Endothelial cell of umbilical vein (primary cell): ENCODE data around the gene MACF1. TPM values are rescaled to one million over a fixed set of nuclear protein-coding genes. Genes with fewer than 3 reads are reported as not detected.

Experiments
- BruUV-seq: library from RNA; stranded (reverse); fragments of 400-500 nt; replicated peaks from 2 replicates; lab custom pipeline; 2021; lab: Mats Ljungman, UMichigan
- CTCF ChIA-PET: fragments of 300-600, 350-600 bp; sonication (Branson Sonifier 250); formaldehyde crosslinking; loops from one replicate; lab custom pipeline; 2021; ENCODE audit warnings: antibody characterized with exemption, inconsistent platforms; lab: Charles Lee
- POLR2A ChIA-PET: fragments of 300-600, 350-600 bp; sonication (Branson Sonifier 250); formaldehyde crosslinking; loops from one replicate; lab custom pipeline; 2021; ENCODE audit warnings: antibody characterized with exemption, inconsistent platforms; lab: Charles Lee
- DNase-seq: peaks from one replicate; pipeline ENCODE4 v3.0.0-alpha.2; 2011; ENCODE audit warnings: low read depth, low spot score
- FAIRE-seq: peaks from 2 replicates; lab custom pipeline; 2011; peaks lifted over from hg19 to GRCh38; lab: Jason Lieb, UNC
- H2AFZ ChIP-seq: 2 replicates; pipeline ENCODE4 v1.6.0; 2012; ENCODE audit warnings: low read depth, low read length, control low read depth, inconsistent platforms
- H3K27ac ChIP-seq: 2 replicates; pipeline ENCODE4 v1.5.1; 2011; ENCODE audit warnings: low read depth, mild to moderate bottlenecking, control low read depth, low read length, moderate library complexity; ENCODE audit not compliant: insufficient read depth
- H3K27me3 ChIP-seq, 2 experiments: 2 replicates each; pipeline versions ENCODE4 v1.6.0 to v1.6.1; 2011; ENCODE audit warnings: low read length in 2 of 2, mixed read lengths in 1 of 2; ENCODE audit not compliant: control insufficient read depth in 2 of 2, insufficient read depth in 2 of 2
- H3K36me3 ChIP-seq, 2 experiments: 2 replicates in 1 of 2; 3 replicates in 1 of 2; pipeline ENCODE4 v1.5.1; 2011; ENCODE audit warnings: low read length in 2 of 2, mild to moderate bottlenecking in 1 of 2, moderate library complexity in 1 of 2; ENCODE audit not compliant: control insufficient read depth in 2 of 2, insufficient read depth in 2 of 2; ENCODE audit errors: extremely low read depth in 1 of 2
- H3K4me1 ChIP-seq: 3 replicates; pipeline ENCODE4 v1.5.1; 2011; ENCODE audit warnings: mild to moderate bottlenecking, low read length; ENCODE audit not compliant: control insufficient read depth, insufficient read depth; ENCODE audit errors: extremely low read depth
- H3K4me2 ChIP-seq: 2 replicates; pipeline ENCODE4 v1.6.1; 2011; ENCODE audit warnings: low read length, control low read depth, mixed read lengths; ENCODE audit not compliant: insufficient read depth
- H3K4me3 ChIP-seq, 3 experiments: fragments of 200-600 bp in 1 of 3; sonication (generic), shearing (Covaris generic) in 1 of 3; replicated peaks in 1 of 3; 2 replicates each; pipeline ENCODE4 v1.5.1; 2011 to 2016; ENCODE audit warnings: control low read depth in 3 of 3, low read length in 3 of 3, mild to moderate bottlenecking in 2 of 3, inconsistent platforms in 1 of 3, low read depth in 1 of 3, moderate library complexity in 1 of 3; ENCODE audit not compliant: insufficient read depth in 1 of 3
- H3K79me2 ChIP-seq: 2 replicates; pipeline ENCODE4 v1.6.0; 2012; ENCODE audit warnings: low read length, inconsistent platforms; ENCODE audit not compliant: control insufficient read depth, insufficient read depth
- H3K9ac ChIP-seq: replicated peaks from 2 replicates; pipeline ENCODE3; 2011; ENCODE audit warnings: low read length, control low read depth; ENCODE audit not compliant: insufficient read depth; ENCODE audit errors: extremely low read depth
- H3K9me1 ChIP-seq: replicated peaks from 3 replicates; pipeline ENCODE4 v1.6.0; 2011; ENCODE audit warnings: mild to moderate bottlenecking, low read length; ENCODE audit not compliant: control insufficient read depth, insufficient read depth; ENCODE audit errors: extremely low read depth
- H3K9me3 ChIP-seq: replicated peaks from 2 replicates; pipeline ENCODE4 v1.5.1; 2012; ENCODE audit warnings: low read length, inconsistent platforms; ENCODE audit not compliant: control insufficient read depth, insufficient read depth
- H4K20me1 ChIP-seq: replicated peaks from 2 replicates; pipeline ENCODE3; 2011; ENCODE audit warnings: mild to moderate bottlenecking, low read length; ENCODE audit not compliant: control insufficient read depth, insufficient read depth; ENCODE audit errors: extremely low read depth
- CTCF ChIP-seq, 2 donors: IDR thresholded peaks; 1 replicate in 1 of 2; 2 replicates in 1 of 2; pipeline ENCODE4 v1.5.1; 2011; ENCODE audit warnings: low read length in 2 of 2, mild to moderate bottlenecking in 2 of 2, moderate library complexity in 2 of 2, control low read depth in 1 of 2, inconsistent platforms in 1 of 2, low read depth in 1 of 2; ENCODE audit not compliant: insufficient read depth in 1 of 2; ENCODE audit errors: extremely low read depth in 1 of 2
- EZH2 ChIP-seq: IDR thresholded peaks from 2 replicates; pipeline ENCODE4 v1.6.1; 2012; ENCODE audit warnings: borderline replicate concordance, low read depth, mild to moderate bottlenecking, moderate library complexity, low read length, inconsistent platforms; ENCODE audit not compliant: severe bottlenecking
- FOS ChIP-seq: IDR thresholded peaks from 2 replicates; pipeline ENCODE4 v1.6.1; 2011; ENCODE audit warnings: mild to moderate bottlenecking, low read length, moderate library complexity, borderline replicate concordance; ENCODE audit not compliant: insufficient read depth
- GATA2 ChIP-seq: IDR thresholded peaks from 2 replicates; pipeline ENCODE4 v1.7.0; 2011; ENCODE audit warnings: low read depth, mild to moderate bottlenecking, moderate library complexity, mixed read lengths, low read length; ENCODE audit not compliant: insufficient read length, insufficient read depth
- JUN ChIP-seq: IDR thresholded peaks from 2 replicates; pipeline ENCODE4 v1.6.1; 2011; ENCODE audit warnings: borderline replicate concordance, low read depth; ENCODE audit not compliant: insufficient read length, insufficient read depth
- MAX ChIP-seq: IDR thresholded peaks from 2 replicates; pipeline ENCODE4 v1.6.1; 2011; ENCODE audit not compliant: insufficient read depth, insufficient read length
- MYC ChIP-seq: IDR thresholded peaks from one replicate; pipeline ENCODE4 v1.6.1; 2011; ENCODE audit warnings: mild to moderate bottlenecking, low read depth, low read length
- dilution Hi-C: fragments of 300-500 bp; cut with MboI; formaldehyde crosslinking; loops from one replicate; pipeline ENCODE4 v1.15.0; 2019; ENCODE audit warnings: low sequenced_read_pairs; ENCODE audit not compliant: extremely low pct_ligation_motif_present
- intact Hi-C: fragments of 100-400 bp; cut with micrococcal nuclease; formaldehyde crosslinking; loops from one replicate; pipeline ENCODE4 v1.10.0; 2022
- polyA plus RNA-seq, 4 experiments: library from polyadenylated mRNA; depleted of rRNA in 3 of 4; stranded (reverse) in 3 of 4; unstranded in 1 of 4; fragments of >200 nt; gene quantifications; 2 replicates each; pipeline versions ENCODE4 v1.2.1 to v1.2.3, GENCODE V29; 2011 to 2012; ENCODE audit warnings: missing spikeins in 1 of 4
- total RNA-seq: library from RNA; stranded (reverse); gene quantifications from 2 replicates; pipeline ENCODE4 v1.2.3, GENCODE V29; 2021

MACF1 gene
- total and polyA plus RNA-seq, 2 donors (not counting 3 experiments of a cell fraction or from before 2014, with no cell fraction given), result 122 to 587 TPM

- Histone ChIP-seq H3K4me1 (peaks cover 40% of the 10 kb centered on the region), H3K27me3 (no peaks in the 10 kb centered on the region), H3K4me3 (no peak overlapping the region), H3K9ac (no peak overlapping the region), H3K4me2 (no peak overlapping the region), H3K36me3 (peaks cover 12 to 16% of the 10 kb centered on the region in 2 experiments), H2AFZ (no peak overlapping the region), H3K9me1 (no peaks in the 10 kb centered on the region), H3K27ac (peak overlapping the region; percentile 45), H3K9me3 (no peaks in the 10 kb centered on the region), H4K20me1 (no peaks in the 10 kb centered on the region), H3K79me2 (peaks cover 36% of the 10 kb centered on the region)
- intact Hi-C loops (no loop called here), dilution Hi-C loops (no loop called here)
- FAIRE-seq, result peak; percentile 37
- CTCF ChIA-PET, result interaction anchor here (0.6 to 13.2 kb wide), 21 partner anchors 9 to 289 kb away, joined by 3 to 273 read pairs (median 3); no protein-coding TSS in a partner anchor
- TF ChIP-seq MAX (no peak), FOS (peak; percentile 75), MYC (no peak), CTCF (IDR thresholded peaks at IDR 0.05; ENCODE audit: extremely low read depth in 1 of 2, insufficient read depth in 1 of 2, low read depth in 1 of 2, low read length in 2 of 2) (peak; percentile 30 to 36), GATA2 (no peak), EZH2 (no peak), JUN (peak; percentile 29)
- no TSS peak for BruUV-seq
- POLR2A ChIA-PET, result interaction anchor here (0.5 to 1.6 kb wide), 4 partner anchors 11 to 240 kb away, joined by 4 to 5 read pairs (median 5); no protein-coding TSS in a partner anchor
- peak; percentile 58 for DNase-seq
Measured at GRCh38 chr1:39387452-39387851, 183.0 kb downstream of the MACF1 start.
